ENCODE data around the gene CLEC4M.

DNA sequence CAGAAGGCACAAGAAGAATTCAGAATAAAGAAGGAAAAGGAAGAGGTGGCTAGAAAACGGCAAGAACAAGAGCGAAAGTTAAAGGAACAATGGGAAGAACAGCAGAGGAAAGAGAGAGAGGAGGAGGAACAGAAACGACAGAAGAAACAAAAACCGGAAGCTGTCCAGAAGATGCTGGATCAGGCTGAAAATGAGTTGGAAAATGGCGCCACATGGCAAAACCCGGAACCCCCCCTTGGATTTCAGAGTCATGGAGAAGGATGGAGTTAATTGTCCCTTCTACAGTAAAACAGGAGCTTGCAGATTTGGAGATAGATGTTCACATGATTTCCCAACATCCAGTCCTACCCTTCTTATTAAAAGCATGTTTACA, 22.4 kb upstream of the CLEC4M start:
- TF ChIP-seq YY1 (IDR thresholded peaks at IDR 0.05; ENCODE audit: low read depth, low read length) (no peak), EZH2 (IDR thresholded peaks at IDR 0.05; ENCODE audit: low read depth, low read length, severe bottlenecking) (no peak), EP300 (IDR thresholded peaks at IDR 0.05; ENCODE audit: borderline replicate concordance in 1 of 2, low read depth in 2 of 2, low read length in 2 of 2) (no peak), TCF12 (IDR thresholded peaks at IDR 0.05; ENCODE audit: low read depth, low read length) (no peak), POLR2A (IDR thresholded peaks at IDR 0.05; ENCODE audit: control extremely low read depth in 1 of 2, low read depth in 2 of 2, low read length in 2 of 2) (no peak), SUZ12 (IDR thresholded peaks at IDR 0.05; ENCODE audit: low read length) (no peak), CREB1 (IDR thresholded peaks at IDR 0.05) (no peak), RAD21 (IDR thresholded peaks at IDR 0.05 in 1 of 2, conservative IDR thresholded peaks at IDR 0.05 in 1 of 2; ENCODE audit: low read depth in 2 of 2, low read length in 2 of 2) (no peak), SIX5 (IDR thresholded peaks at IDR 0.05; ENCODE audit: low read depth, low read length) (no peak), GABPA (IDR thresholded peaks at IDR 0.05; ENCODE audit: borderline replicate concordance, insufficient read depth, low read length) (no peak), TEAD4 (IDR thresholded peaks at IDR 0.05; ENCODE audit: low read depth, low read length) (no peak), HDAC6 (IDR thresholded peaks at IDR 0.05; ENCODE audit: low read depth, low read length) (no peak)
- TF ChIP-seq, protein P1, sequence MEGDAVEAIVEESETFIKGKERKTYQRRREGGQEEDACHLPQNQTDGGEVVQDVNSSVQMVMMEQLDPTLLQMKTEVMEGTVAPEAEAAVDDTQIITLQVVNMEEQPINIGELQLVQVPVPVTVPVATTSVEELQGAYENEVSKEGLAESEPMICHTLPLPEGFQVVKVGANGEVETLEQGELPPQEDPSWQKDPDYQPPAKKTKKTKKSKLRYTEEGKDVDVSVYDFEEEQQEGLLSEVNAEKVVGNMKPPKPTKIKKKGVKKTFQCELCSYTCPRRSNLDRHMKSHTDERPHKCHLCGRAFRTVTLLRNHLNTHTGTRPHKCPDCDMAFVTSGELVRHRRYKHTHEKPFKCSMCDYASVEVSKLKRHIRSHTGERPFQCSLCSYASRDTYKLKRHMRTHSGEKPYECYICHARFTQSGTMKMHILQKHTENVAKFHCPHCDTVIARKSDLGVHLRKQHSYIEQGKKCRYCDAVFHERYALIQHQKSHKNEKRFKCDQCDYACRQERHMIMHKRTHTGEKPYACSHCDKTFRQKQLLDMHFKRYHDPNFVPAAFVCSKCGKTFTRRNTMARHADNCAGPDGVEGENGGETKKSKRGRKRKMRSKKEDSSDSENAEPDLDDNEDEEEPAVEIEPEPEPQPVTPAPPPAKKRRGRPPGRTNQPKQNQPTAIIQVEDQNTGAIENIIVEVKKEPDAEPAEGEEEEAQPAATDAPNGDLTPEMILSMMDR (IDR thresholded peaks at IDR 0.05; ENCODE audit: control extremely low read depth in 1 of 3, insufficient read depth in 1 of 3, low read depth in 1 of 3, low read length in 3 of 3): no peak
- TF ChIP-seq, protein P2, sequence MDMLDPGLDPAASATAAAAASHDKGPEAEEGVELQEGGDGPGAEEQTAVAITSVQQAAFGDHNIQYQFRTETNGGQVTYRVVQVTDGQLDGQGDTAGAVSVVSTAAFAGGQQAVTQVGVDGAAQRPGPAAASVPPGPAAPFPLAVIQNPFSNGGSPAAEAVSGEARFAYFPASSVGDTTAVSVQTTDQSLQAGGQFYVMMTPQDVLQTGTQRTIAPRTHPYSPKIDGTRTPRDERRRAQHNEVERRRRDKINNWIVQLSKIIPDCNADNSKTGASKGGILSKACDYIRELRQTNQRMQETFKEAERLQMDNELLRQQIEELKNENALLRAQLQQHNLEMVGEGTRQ (IDR thresholded peaks at IDR 0.05; ENCODE audit: low read length): no peak

Measured in H1 (cell line).